Cardiac muscle cell (in vitro differentiated cells and primary cell): Measurements from ENCODE around the gene DPT. TPM values are rescaled to one million over a fixed set of nuclear protein-coding genes. Genes with fewer than 3 reads are reported as not detected.

Experiments
- DNase-seq, 2 donors: peaks; one replicate each; pipeline versions ENCODE4 v3.0.0 to v3.0.0-alpha.2; 2010 to 2017; ENCODE audit warnings: low read depth in 1 of 2, low spot score in 1 of 2
- H3K27ac ChIP-seq: fragments of 200-600 bp; sonication (generic); 2 replicates; pipeline ENCODE4 v1.5.1; 2016
- H3K27me3 ChIP-seq: fragments of 200-600 bp; sonication (generic); 2 replicates; pipeline ENCODE4 v1.6.0; 2016; ENCODE audit warnings: control low read depth
- H3K36me3 ChIP-seq: fragments of 200-600 bp; sonication (generic); 2 replicates; pipeline ENCODE4 v1.5.1; 2016; ENCODE audit warnings: control low read depth
- H3K4me1 ChIP-seq: fragments of 200-600 bp; sonication (generic); 2 replicates; pipeline ENCODE4 v1.8.1; 2017; ENCODE audit warnings: low read depth, mild to moderate bottlenecking, mixed run types
- H3K4me3 ChIP-seq: fragments of 200-600 bp; sonication (generic); 2 replicates; pipeline ENCODE4 v1.5.1; 2016; ENCODE audit warnings: mild to moderate bottlenecking
- H3K9me3 ChIP-seq: fragments of 200-600 bp; sonication (generic); 2 replicates; pipeline ENCODE4 v1.5.1; 2017; ENCODE audit warnings: low read depth, mild to moderate bottlenecking, control low read depth
- CTCF ChIP-seq: IDR thresholded peaks from 2 replicates; pipeline ENCODE4 v1.5.1; 2012; ENCODE audit warnings: low read depth, mild to moderate bottlenecking, low read length
- polyA plus RNA-seq: library from polyadenylated mRNA; unstranded; fragments of >200 nt; fragmentation: Nextera tagmentation; extraction: Ambion mirVana; gene quantifications from 2 replicates; pipeline ENCODE4 v1.2.1, GENCODE V29; 2016
- total RNA-seq: library from RNA; depleted of rRNA; stranded (reverse); fragments of >200 nt; gene quantifications from 2 replicates; pipeline ENCODE4 v1.2.3, GENCODE V29; 2016

Gene DPT
- total and polyA plus RNA-seq, 2 experiments from 2014 or later, result not detected

DNA sequence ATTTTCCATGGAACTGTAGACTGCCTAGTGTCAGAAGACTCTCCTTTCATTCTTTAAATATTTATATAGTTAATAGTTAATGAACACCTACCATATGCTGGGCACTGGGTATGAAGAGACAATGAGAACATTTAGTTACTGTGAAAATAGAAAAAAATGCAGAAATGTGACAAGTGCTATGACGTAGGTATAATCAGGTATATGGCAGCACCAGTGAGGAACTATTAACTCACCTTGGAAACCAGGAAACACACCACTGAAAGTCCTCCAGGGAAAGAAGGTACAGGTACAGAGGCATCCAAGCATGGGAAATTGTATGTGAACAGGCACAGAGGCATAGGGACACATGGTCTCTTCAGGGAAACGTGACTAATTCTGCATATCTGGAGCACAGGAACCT, 42.3 kb downstream of the DPT start:
- DNase-seq, result no peak
- no peak overlapping the region for H3K4me3 ChIP-seq
- H3K36me3 ChIP-seq, result no peaks in the 10 kb centered on the region
- no peak overlapping the region for H3K27ac ChIP-seq
- H3K27me3 ChIP-seq, result no peaks in the 10 kb centered on the region
- no peak for TF ChIP-seq CTCF
- H3K9me3 ChIP-seq, result no peaks in the 10 kb centered on the region
- H3K4me1 ChIP-seq, result peaks cover 4% of the 10 kb centered on the region

GRCh38 chr1:168683871-168684270, 45.1 kb downstream of the DPT start:
- peaks cover 4% of the 10 kb centered on the region for H3K4me1 ChIP-seq
- no peaks in the 10 kb centered on the region for H3K36me3 ChIP-seq
- no peak overlapping the region for H3K27ac ChIP-seq
- DNase-seq, result no peak
- no peaks in the 10 kb centered on the region for H3K27me3 ChIP-seq
- no peak overlapping the region for H3K4me3 ChIP-seq
- no peaks in the 10 kb centered on the region for H3K9me3 ChIP-seq
- TF ChIP-seq CTCF, result no peak

- Histone ChIP-seq H3K9me3 (no peaks in the 10 kb centered on the region), H3K27ac (no peak overlapping the region), H3K27me3 (no peaks in the 10 kb centered on the region), H3K4me1 (peaks cover 4% of the 10 kb centered on the region), H3K36me3 (no peaks in the 10 kb centered on the region), H3K4me3 (no peak overlapping the region)
- DNase-seq, result no peak
- no peak for TF ChIP-seq CTCF
Measured at GRCh38 chr1:168676861-168677260, 52.1 kb downstream of the DPT start.

- H3K4me3 ChIP-seq, result no peak overlapping the region
- H3K9me3 ChIP-seq, result no peaks in the 10 kb centered on the region
- no peaks in the 10 kb centered on the region for H3K27me3 ChIP-seq
- no peak overlapping the region for H3K27ac ChIP-seq
- H3K4me1 ChIP-seq, result peaks cover 4% of the 10 kb centered on the region
- no peaks in the 10 kb centered on the region for H3K36me3 ChIP-seq
- no peak for DNase-seq
- no peak for TF ChIP-seq CTCF
Measured at GRCh38 chr1:168676029-168676812, 52.8 kb downstream of the DPT start.

DNA sequence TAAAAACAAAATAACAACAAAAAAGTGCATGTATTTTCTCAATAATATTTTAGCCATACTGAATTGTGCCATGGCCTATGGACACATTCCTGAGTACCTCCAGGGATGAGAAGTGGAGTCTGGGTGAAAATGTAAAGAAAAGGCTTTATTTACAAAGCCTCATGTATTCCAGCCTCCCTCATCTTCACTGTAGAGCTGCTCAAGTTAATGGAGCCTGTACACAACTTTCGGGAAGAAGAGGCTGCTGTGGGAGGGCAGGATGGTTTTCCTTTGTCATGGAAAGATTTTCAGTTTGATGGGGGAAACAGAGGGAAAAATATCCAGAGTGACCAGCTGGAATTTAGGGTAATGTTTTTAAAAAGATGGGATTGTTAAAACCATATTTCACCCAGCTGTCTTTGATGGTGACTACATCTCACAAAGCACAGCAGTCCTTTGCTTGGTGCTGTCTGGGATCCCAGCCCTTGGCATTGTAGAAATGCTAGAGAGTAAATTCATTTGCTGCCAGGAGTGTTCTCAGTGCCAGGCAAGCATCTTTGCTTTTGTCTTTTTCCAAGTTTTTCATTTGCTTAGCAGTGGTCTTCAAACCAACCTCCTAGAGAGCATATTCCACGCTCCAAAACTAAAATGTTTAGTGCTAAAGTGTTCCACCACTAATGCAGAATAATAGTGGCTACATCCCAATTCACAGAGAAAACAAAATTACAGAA, 54.9 kb downstream of the DPT start:
- no peak overlapping the region for H3K27ac ChIP-seq
- H3K4me1 ChIP-seq, result no peaks in the 10 kb centered on the region
- DNase-seq, result no peak
- TF ChIP-seq CTCF, result no peak
- no peak overlapping the region for H3K4me3 ChIP-seq
- H3K27me3 ChIP-seq, result no peaks in the 10 kb centered on the region
- no peaks in the 10 kb centered on the region for H3K9me3 ChIP-seq
- no peaks in the 10 kb centered on the region for H3K36me3 ChIP-seq
